Parathyroid adenoma (tissue), 2 donors: ENCODE measurements around the gene HBA2.
"Not testable (repeated sequence)": the region's sequence is repeated elsewhere in the genome, so short reads cannot be mapped to it uniquely, and the experiment has no call there.

ENCODE experiments used
- H2AFZ ChIP-seq: fragments of 300-600 bp; sonication (generic); one replicate; pipeline ENCODE4 v1.7.0; 2017; ENCODE audit warnings: antibody characterized with exemption, mild to moderate bottlenecking
- H3K27ac ChIP-seq: fragments of 300-600 bp; sonication (generic); one replicate; pipeline ENCODE4 v1.7.0; 2017
- H3K27me3 ChIP-seq: fragments of 300-600 bp; sonication (generic); one replicate; pipeline ENCODE4 v1.7.0; 2017; ENCODE audit warnings: low read length; ENCODE audit not compliant: control insufficient read depth, insufficient read depth
- H3K36me3 ChIP-seq: fragments of 300-600 bp; sonication (generic); one replicate; pipeline ENCODE4 v1.7.0; 2017; ENCODE audit warnings: low read length; ENCODE audit not compliant: control insufficient read depth, insufficient read depth
- H3K4me1 ChIP-seq: fragments of 300-600 bp; sonication (generic); one replicate; pipeline ENCODE4 v1.7.0; 2017; ENCODE audit warnings: control low read depth
- H3K4me2 ChIP-seq: fragments of 300-600 bp; sonication (generic); one replicate; pipeline ENCODE4 v1.7.0; 2017; ENCODE audit warnings: low read length
- H3K4me3 ChIP-seq: fragments of 300-600 bp; sonication (generic); one replicate; pipeline ENCODE4 v1.7.0; 2017; ENCODE audit warnings: low read depth, low read length
- H3K79me2 ChIP-seq: fragments of 300-600 bp; sonication (generic); one replicate; pipeline ENCODE4 v1.7.0; 2017; ENCODE audit warnings: control low read depth
- H3K9ac ChIP-seq: fragments of 300-600 bp; sonication (generic); one replicate; pipeline ENCODE4 v1.7.0; 2017; ENCODE audit warnings: mild to moderate bottlenecking
- H3K9me3 ChIP-seq: fragments of 300-600 bp; sonication (generic); one replicate; pipeline ENCODE4 v1.7.0; 2017; ENCODE audit warnings: low read length; ENCODE audit not compliant: control insufficient read depth
- CTCF ChIP-seq: fragments of 300-600 bp; sonication (generic); IDR thresholded peaks from one replicate; pipeline ENCODE4 v1.7.0; 2017; ENCODE audit warnings: antibody characterized with exemption, mild to moderate bottlenecking
- donor health status: primary hyperparathyroidism.

HBA2 gene

GRCh38 chr16:159136-159849 is 13.4 kb upstream of the HBA2 start:
- no peak overlapping the region for H2AFZ ChIP-seq
- H3K79me2 ChIP-seq = no peaks in the 10 kb centered on the region
- no peak overlapping the region for H3K4me2 ChIP-seq
- no peak overlapping the region for H3K27ac ChIP-seq
- H3K9me3 ChIP-seq = no peaks in the 10 kb centered on the region
- no peaks in the 10 kb centered on the region for H3K4me1 ChIP-seq
- H3K36me3 ChIP-seq = no peaks in the 10 kb centered on the region
- no peak overlapping the region for H3K9ac ChIP-seq
- H3K27me3 ChIP-seq = no peaks in the 10 kb centered on the region
- no peak for TF ChIP-seq CTCF
- H3K4me3 ChIP-seq = no peak overlapping the region

- H2AFZ ChIP-seq, H3K4me1 ChIP-seq, H3K9ac ChIP-seq, H3K79me2 ChIP-seq, H3K36me3 ChIP-seq, H3K27me3 ChIP-seq, H3K9me3 ChIP-seq, H3K27ac ChIP-seq, H3K4me2 ChIP-seq, H3K4me3 ChIP-seq: not testable (repeated sequence)
Measured at GRCh38 chr16:160242-160641, 12.4 kb upstream of the HBA2 start.

- no peak overlapping the region for H3K4me2 ChIP-seq
- no peak overlapping the region for H3K9ac ChIP-seq
- no peak for TF ChIP-seq CTCF
- no peak overlapping the region for H3K4me3 ChIP-seq
- H3K79me2 ChIP-seq = no peaks in the 10 kb centered on the region
- no peak overlapping the region for H3K27ac ChIP-seq
- H3K27me3 ChIP-seq = peaks cover 7% of the 10 kb centered on the region
- no peaks in the 10 kb centered on the region for H3K9me3 ChIP-seq
- no peaks in the 10 kb centered on the region for H3K36me3 ChIP-seq
- peaks cover 1% of the 10 kb centered on the region for H3K4me1 ChIP-seq
- no peak overlapping the region for H2AFZ ChIP-seq
Measured at GRCh38 chr16:160691-161190, 11.9 kb upstream of the HBA2 start.

- no peak for TF ChIP-seq CTCF
- H3K27me3 ChIP-seq = peaks cover 17% of the 10 kb centered on the region
- no peaks in the 10 kb centered on the region for H3K79me2 ChIP-seq
- no peak overlapping the region for H2AFZ ChIP-seq
- no peak overlapping the region for H3K4me2 ChIP-seq
- H3K9me3 ChIP-seq = no peaks in the 10 kb centered on the region
- H3K36me3 ChIP-seq = no peaks in the 10 kb centered on the region
- H3K4me1 ChIP-seq = peaks cover 7% of the 10 kb centered on the region
- H3K4me3 ChIP-seq = no peak overlapping the region
- H3K27ac ChIP-seq = no peak overlapping the region
- H3K9ac ChIP-seq = no peak overlapping the region
Measured at GRCh38 chr16:162271-162991, 10.2 kb upstream of the HBA2 start.

- not testable (repeated sequence) for H2AFZ ChIP-seq, H3K36me3 ChIP-seq, H3K9me3 ChIP-seq, H3K9ac ChIP-seq, H3K4me1 ChIP-seq, H3K27ac ChIP-seq, H3K4me2 ChIP-seq, H3K4me3 ChIP-seq, H3K79me2 ChIP-seq
- peaks cover 17% of the 10 kb centered on the region for H3K27me3 ChIP-seq
Measured at GRCh38 chr16:163139-163538, 9.5 kb upstream of the HBA2 start.

- not testable (repeated sequence) for H3K79me2 ChIP-seq, H3K27ac ChIP-seq, H3K4me2 ChIP-seq, H3K9me3 ChIP-seq, H3K9ac ChIP-seq, H3K4me3 ChIP-seq, H2AFZ ChIP-seq, H3K36me3 ChIP-seq, H3K4me1 ChIP-seq
- H3K27me3 ChIP-seq = peaks cover 17% of the 10 kb centered on the region
Measured at GRCh38 chr16:163696-164095, 9.0 kb upstream of the HBA2 start.

- not testable (repeated sequence) for H3K9ac ChIP-seq
Measured at GRCh38 chr16:164134-164823, 8.4 kb upstream of the HBA2 start.

More at GRCh38 chr16:164134-164823, 8.4 kb upstream of the HBA2 start:
- not testable (repeated sequence) for H3K36me3 ChIP-seq, H3K4me2 ChIP-seq, H3K9me3 ChIP-seq, H3K4me1 ChIP-seq, H3K79me2 ChIP-seq, H3K4me3 ChIP-seq, H2AFZ ChIP-seq, H3K27ac ChIP-seq
- peaks cover 17% of the 10 kb centered on the region for H3K27me3 ChIP-seq
